Astrocyte of the cerebellum (primary cell): ENCODE data around the gene ACKR3.

ENCODE experiments used
- DNase-seq: peaks from one replicate; pipeline ENCODE4 v3.0.0-alpha.2; 2011; ENCODE audit warnings: low read depth
- H3K4me3 ChIP-seq: 2 replicates; pipeline ENCODE4 v1.5.1; 2011; ENCODE audit warnings: mild to moderate bottlenecking, low read depth, low read length, moderate library complexity
- in situ Hi-C: cut with HindIII; loops from 2 replicates; pipeline ENCODE4 v1.10.0; 2017; ENCODE audit warnings: low sequenced_read_pairs
- TF ChIP-seq, protein P1 (sequence below): IDR thresholded peaks from 2 replicates; pipeline ENCODE4 v1.5.1; 2012; ENCODE audit warnings: low read length, low read depth, moderate library complexity, mild to moderate bottlenecking; ENCODE audit errors: missing control alignments

The ACKR3 gene

DNA sequence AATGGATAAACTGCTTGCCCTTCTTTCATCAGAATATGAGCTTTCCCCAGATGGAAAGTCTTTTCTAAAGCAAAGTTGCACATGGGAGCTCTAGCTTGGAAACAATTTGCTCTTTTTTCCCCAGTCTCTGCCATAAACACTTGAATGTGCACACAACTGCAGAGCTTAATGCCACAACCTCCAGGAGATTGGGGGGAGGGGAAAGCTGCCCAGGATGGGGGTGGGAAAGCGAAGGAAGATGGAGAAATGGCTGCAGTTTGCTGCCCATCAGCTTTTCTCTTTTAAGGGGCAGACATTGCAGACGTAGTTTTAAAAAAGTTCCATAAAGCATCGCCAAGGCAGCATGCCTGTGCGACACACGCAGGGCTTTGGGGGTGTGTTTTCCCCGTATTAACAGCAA lies 1.5 kb downstream of the ACKR3 start:
- no peak for DNase-seq
- in situ Hi-C loops, result no loop called here
- H3K4me3 ChIP-seq, result peak overlapping the region; percentile 48
- TF ChIP-seq, protein P1, sequence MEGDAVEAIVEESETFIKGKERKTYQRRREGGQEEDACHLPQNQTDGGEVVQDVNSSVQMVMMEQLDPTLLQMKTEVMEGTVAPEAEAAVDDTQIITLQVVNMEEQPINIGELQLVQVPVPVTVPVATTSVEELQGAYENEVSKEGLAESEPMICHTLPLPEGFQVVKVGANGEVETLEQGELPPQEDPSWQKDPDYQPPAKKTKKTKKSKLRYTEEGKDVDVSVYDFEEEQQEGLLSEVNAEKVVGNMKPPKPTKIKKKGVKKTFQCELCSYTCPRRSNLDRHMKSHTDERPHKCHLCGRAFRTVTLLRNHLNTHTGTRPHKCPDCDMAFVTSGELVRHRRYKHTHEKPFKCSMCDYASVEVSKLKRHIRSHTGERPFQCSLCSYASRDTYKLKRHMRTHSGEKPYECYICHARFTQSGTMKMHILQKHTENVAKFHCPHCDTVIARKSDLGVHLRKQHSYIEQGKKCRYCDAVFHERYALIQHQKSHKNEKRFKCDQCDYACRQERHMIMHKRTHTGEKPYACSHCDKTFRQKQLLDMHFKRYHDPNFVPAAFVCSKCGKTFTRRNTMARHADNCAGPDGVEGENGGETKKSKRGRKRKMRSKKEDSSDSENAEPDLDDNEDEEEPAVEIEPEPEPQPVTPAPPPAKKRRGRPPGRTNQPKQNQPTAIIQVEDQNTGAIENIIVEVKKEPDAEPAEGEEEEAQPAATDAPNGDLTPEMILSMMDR, result no peak

DNA sequence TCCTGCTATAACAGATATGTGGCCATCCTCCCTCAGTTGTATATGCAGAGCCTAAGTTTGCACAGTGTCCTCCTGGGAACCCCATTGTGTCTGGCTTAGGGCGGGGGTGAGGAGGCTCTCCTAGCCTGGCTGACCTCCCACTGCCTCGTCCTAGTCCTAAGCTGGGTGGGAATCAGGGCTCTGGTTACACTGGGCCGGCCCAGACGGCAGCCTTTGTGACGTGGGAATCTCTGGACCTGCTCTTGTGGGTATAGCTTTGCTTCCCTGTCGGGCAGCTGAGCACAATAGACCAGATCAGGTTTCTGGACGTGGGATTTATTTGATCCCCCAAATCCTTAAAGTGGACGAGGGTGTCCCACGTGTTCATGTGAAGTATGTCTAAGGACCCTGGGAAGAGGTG lies 2.9 kb downstream of the ACKR3 start:
- DNase-seq, result no peak
- in situ Hi-C loops, result no loop called here
- H3K4me3 ChIP-seq, result peak overlapping the region; percentile 48
- TF ChIP-seq, protein P1, result no peak

- TF ChIP-seq, protein P1, result no peak
- no peak for DNase-seq
- in situ Hi-C loops, result no loop called here
- no peak overlapping the region for H3K4me3 ChIP-seq
These were observed 3.7 kb downstream of the ACKR3 start for GRCh38 chr2:236573066-236573929.

DNA sequence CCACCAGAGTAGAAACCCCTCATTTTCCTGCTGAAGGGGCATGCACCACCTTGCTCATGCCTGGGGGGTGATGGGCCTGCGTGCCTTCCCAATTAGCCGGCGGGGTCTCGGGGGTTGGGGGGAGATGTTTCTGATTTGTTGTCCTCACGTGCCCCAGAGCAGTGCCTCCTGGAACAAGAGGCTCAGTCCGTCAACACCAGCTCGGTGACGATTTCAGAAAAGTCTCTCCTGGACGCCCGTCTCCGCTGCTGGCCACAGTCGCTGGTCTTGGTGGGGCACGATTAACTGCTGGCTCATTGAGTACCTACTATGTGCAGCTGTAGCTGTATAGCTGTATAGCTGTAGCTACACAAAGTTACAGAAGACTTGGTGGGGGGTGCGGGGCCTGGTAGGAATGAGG lies 4.4 kb downstream of the ACKR3 start:
- no peak for DNase-seq
- in situ Hi-C loops, result no loop called here
- H3K4me3 ChIP-seq, result no peak overlapping the region
- TF ChIP-seq, protein P1, result no peak

DNA sequence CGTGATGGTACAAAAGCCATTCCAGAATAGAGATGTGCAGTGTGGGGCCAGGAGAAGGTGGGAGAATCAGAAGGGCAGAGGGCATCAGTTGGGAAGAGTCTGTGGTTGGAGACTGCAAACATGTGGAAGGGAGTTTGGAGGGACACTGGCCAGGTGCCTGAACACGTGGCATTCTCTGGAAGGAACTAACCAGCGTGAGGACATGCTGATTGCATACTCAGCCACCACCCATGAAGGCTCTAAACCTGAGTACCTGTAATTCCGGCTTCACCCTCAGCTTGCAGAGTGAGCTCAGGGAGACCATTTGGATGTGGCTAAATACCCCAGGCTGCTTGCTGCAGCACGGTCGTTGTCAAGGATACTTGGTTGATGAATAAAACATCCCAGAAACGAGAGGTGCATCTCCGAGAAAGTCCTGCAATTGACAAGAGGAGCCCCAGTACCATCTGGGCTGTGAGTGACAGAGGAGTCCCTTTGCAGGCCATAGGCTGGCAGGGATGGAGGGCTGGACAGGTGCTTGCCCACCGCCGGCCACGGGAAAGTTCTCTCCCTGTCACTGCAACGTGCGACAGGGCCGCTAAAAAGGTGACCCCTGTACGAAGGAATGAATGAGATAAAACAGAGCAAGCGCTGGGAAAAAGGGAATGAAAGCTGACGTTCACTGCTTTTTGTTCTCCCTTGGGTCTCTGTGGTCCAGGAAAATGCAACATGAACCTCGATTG lies 5.0 kb downstream of the ACKR3 start:
- TF ChIP-seq, protein P1, result no peak
- DNase-seq, result no peak
- no peak overlapping the region for H3K4me3 ChIP-seq
- in situ Hi-C loops, result no loop called here

- DNase-seq, result no peak
- TF ChIP-seq, protein P1, result no peak
- no peak overlapping the region for H3K4me3 ChIP-seq
- in situ Hi-C loops, result no loop called here
These were observed 5.9 kb downstream of the ACKR3 start for GRCh38 chr2:236575510-236575909.
